A172 (cell line): ENCODE data around the gene MYO3B. TPM values are rescaled to one million over a fixed set of nuclear protein-coding genes. Genes with fewer than 3 reads are reported as not detected.
"Not testable (repeated sequence)": the region's sequence is repeated elsewhere in the genome, so short reads cannot be mapped to it uniquely, and the experiment has no call there.

Source experiments
- DNase-seq: peaks from one replicate; pipeline ENCODE4 v3.0.0-alpha.2; 2015; ENCODE audit warnings: low spot score
- total RNA-seq: library from RNA; depleted of rRNA; stranded (reverse); fragments of >200 nt; shearing (Covaris generic); gene quantifications from 2 replicates; pipeline ENCODE4 v1.2.3, GENCODE V29; 2014

The MYO3B gene
- total RNA-seq, 1 experiment from 2014 or later, result 0.03 TPM

DNA sequence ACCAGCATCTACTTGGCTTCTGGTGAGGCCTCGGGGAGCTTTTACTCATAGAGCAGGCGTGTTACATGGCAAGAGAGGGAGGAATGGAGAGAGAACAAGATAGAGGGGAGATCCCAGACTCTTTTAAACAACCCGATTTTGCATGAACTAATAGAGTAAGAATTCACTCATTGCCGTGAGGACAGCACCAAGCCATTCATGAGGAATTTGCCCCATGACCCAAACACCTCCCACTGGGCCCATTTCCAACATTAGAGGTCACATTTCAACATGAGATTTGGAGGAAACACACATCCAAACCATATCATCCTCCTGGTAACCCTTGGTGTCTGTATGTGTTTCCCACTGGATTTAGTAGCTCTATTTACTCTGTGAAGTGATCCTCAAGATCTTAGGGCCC is 287.3 kb downstream of the MYO3B start:
- DNase-seq, result peak; percentile 24

DNA sequence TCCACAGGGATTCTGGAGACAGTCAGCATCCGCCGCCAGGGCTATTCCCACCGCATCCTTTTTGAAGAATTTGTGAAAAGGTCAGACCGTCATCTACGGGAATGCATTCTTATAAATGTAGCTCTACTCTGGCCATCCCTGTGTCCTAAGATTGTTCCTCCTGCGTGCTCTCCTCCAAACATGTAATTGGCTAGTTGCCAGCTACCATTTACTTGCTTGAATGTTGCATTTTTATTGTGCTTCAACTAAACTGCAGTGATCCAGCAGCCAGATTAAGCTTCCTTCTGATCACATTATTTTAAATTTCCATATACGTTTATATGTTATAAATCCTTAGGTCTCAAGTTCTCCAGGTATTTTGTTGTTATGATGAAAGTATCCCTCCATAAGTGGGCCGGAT is 288.7 kb downstream of the MYO3B start:
- no peak for DNase-seq

DNA sequence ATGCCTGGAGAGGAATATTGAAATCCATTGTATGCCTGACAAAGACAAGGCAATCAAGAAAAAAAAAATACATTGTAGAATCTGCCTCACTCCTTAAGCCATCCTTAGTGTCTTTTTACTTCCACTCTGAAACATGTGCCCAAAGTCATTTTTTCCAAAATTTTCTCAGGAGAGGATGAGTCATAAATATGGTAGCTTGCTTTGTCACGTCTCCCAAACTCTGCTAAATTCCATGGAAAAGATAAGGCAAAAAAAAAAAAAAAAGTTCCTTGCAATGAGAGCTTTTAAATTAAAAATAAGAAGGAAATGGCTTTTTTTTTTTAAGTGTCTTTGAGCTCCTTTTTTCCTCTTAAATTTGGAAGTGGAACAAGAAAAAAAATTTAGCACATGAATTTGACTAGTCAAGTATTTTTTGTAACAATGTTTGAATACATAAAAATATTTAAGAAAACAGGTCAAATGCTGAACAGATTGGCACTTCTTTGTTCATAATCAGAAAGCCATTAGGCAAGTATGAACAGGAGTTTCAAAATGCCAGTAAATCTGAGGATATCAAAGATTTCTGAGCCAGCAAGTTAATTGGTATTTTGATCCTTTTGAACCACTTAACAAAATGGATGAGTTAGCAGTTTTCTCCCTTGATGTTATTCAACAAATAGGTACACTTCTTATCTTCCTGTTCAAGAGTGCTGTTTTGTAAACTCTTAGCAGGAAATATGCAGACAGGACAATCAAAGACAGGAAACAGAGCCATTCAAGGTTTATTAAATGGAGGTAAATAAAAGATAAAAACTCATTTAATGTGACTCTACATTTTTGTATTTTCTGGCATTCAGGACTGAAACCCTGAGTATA is 289.8 kb downstream of the MYO3B start:
- peak; percentile 58 for DNase-seq

DNA sequence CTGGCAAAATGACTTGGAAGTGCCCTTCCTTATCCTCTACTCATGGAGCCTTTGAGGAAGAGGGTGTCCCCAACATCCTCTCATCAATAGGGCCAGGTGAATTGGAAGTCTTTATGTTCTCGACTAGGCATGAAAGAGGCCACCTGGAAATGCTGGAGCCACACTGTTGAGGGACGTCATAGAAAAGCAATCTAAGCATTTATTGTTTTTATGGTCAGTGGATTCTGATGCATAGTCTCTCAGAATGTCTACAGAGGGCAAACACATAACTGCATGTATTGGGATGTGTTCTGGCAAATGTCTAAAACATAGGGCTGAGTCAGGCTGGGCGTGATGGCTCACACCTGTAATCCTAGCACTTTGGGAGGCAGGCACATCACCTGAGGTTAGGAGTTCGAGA is 290.6 kb downstream of the MYO3B start:
- no peak for DNase-seq

DNA sequence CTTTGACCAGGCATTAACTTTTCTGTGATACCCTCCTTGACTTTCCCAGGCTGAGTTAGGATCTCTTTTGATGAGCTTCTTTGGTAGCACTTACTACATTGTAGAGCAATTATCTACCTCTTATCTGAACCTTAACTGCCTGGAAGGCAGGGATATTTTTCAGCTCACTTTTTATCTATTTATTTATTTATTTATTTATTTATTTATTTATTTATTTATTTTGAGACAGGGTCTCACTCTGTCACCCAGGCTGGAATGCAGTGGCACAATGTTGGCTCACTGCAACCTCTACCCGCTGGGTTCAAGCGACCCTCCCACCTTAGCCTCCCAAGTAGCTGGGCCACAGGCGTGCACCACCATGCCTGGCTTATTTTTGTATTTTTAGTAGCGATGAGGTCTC is 294.6 kb downstream of the MYO3B start:
- DNase-seq, result not testable (repeated sequence)

GRCh38 chr2:170475878-170476277 is 297.9 kb downstream of the MYO3B start:
- no peak for DNase-seq

DNA sequence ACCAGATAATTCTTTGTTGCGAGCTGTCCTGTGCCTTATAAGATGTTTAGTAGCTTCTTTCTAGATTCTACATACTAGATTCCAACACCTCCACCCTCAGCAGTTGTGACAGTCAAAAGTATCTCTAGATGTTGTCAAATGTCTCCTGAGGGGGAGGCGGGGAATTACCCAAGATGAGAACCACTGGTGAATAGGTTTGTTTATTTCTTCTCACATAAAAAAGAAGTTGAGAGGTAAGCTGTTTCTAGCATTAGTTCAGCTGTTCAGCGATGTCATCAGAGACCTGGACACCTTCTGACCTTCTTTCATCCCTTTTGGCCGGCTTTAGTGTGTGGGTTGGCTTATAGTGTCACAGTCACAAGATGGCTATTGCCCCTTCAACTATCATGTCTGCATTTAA is 299.7 kb downstream of the MYO3B start:
- DNase-seq, result no peak

DNA sequence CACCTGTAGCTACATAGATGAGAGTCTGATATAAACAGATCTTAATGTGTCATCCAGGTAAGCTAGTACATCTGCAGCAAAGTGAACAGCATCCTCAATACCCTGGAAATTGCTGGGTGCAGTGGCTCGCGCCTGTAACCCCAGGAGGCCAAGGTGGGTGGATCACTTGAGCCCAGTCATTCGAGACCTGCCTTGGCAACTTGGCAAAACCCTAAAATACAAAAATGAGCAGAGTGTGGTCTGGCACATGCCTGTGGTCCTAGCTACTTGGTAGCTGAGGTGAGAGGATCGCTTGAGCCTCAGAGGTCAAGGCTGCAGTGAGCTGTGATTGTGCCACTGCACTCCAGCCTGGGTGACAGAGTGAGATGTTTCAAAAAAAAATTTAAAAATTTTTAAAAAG is 303.3 kb downstream of the MYO3B start:
- no peak for DNase-seq

DNA sequence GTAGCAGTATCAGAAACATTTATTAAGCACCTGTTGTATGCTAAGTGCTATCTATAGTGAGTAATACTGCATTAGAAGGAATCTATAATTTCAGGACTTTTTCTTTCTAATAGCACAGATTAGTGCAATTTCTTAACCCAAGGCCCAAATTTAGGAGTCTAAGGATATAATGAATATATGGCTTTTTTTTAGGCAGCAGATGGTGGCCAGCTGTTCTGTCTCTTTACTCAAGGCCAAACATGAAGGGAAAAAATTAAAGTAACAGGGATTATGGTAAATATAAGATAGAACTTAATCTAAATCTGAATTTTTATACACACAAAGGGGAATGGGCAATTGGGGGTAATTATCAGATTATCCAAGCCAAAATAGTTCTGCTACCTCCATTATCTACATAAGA is 306.6 kb downstream of the MYO3B start:
- no peak for DNase-seq

- no peak for DNase-seq
Measured at GRCh38 chr2:170485254-170486026, 307.5 kb downstream of the MYO3B start.

GRCh38 chr2:170486730-170487129 is 308.8 kb downstream of the MYO3B start:
- DNase-seq, result no peak

GRCh38 chr2:170488807-170489206 is 310.9 kb downstream of the MYO3B start:
- DNase-seq, result no peak

DNA sequence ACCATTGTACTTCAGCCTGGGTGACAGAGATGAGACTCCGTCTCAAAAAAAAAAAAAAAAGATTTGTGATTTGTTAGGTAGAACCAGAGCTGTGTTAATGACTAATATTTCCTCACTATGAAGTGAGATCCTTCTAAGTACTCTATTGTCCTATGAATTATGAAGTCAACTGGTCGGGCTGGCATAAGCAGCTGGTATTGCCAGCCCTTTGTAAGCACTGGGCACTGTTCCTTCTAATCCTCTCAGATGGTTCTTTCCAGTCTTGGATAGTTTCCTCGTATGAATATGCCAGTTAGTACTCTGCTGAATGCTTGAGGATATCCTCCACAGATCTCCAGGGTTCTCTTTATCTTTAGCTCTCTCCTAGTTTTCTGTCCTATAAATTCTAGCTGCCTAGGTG is 314.1 kb downstream of the MYO3B start:
- DNase-seq, result no peak

DNA sequence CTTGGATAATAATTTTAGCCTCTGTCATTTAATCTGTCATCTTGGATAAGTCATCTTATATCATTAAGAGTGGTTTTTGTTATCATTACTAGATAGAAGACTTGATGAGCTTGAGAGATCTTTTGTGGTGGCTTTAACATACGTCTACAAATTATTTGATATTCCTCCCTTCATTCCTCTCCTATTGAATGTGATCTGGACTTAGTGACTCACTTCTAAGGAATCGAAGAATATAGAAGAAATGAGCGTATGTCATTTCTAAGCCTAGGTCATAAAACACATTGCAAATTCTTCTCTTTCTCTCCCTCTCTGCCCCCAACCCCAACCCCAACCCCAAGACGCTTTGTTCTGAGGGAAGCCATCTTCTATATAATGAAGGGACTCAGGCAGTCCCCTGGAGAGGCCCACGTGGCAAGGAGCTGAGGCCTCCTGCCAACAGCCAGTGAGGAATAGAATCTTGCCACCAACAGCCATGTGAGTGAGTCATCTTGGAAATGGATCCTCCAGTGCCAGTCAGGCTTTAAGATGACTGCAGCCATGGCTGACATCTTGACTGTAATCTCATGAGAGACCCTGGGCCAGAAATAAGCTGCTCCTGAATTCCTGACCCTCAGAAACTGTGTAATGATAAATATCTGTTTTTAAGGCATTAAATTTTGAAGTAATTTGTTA is 315.6 kb downstream of the MYO3B start:
- peak; percentile 78 for DNase-seq

DNA sequence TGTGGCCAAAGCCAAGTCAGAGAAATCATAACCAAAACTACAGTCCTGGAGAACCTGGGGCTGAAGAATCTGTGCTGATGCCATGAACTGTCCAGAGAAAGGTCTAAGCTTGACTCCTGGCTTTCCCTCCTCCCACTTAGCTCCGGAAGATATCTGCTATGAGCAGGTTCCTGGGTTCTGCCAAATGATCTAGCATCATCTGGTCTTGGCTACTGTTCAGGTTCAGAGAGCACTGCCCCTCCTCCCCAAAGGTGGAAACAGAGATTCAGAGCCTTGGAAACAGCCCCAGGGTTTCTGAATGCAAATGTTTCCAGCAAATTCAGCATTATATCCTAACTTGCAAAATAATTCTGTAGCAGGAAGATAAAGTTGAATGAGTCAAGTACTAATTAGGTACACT is 317.9 kb downstream of the MYO3B start:
- no peak for DNase-seq

- DNase-seq, result no peak
Measured at GRCh38 chr2:170498619-170499018, 320.7 kb downstream of the MYO3B start.

DNA sequence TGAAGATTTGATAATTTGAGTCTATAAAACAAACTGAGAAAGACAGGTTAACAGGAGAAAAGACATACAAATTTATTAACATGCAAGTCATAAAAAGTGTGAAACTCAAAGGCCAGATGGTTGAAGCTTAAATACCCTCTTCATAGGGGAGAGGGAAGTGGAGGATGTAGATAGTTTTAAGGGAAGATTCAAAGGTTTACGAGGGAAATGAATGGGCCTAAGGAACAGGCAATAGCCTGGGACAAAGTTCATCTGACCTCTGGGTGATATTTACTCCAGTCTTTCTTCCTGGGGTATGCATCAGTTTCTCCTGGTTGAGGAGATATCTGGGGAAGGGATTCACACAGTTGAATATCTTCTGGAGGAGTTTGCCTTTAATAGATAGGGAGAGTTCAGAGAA is 322.2 kb downstream of the MYO3B start:
- no peak for DNase-seq

DNA sequence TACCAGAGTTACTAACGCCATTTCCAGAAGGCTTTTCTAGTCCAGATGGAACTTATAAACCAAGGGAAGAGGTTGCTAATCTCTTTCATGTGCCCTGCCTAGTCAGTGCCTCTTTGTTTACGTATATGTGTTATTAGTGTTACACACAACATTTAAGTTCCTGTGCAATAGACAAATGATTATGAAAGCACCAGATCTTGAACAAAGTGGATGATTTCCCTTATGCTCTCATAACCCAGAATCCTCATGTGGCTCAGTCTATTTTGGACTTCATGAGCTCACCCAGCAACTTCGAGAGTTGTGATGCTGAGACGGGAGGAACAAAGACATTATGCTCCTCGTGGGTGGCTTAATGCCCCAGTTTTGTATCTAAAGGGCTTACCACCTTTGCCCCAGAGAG is 322.8 kb downstream of the MYO3B start:
- no peak for DNase-seq

GRCh38 chr2:170501421-170502043 is 323.6 kb downstream of the MYO3B start:
- no peak for DNase-seq

GRCh38 chr2:170502361-170503130 is 324.6 kb downstream of the MYO3B start:
- no peak for DNase-seq

GRCh38 chr2:170503563-170503962 is 325.6 kb downstream of the MYO3B start:
- no peak for DNase-seq
